Mucosa of stomach (tissue), 1 donor: Measurements from ENCODE around the gene RPS6KC1.
"Not testable (repeated sequence)": the region's sequence is repeated elsewhere in the genome, so short reads cannot be mapped to it uniquely, and the experiment has no call there.

Experiments
- H3K27me3 ChIP-seq: one replicate; pipeline ENCODE4 v1.7.0; 2013; ENCODE audit warnings: mild to moderate bottlenecking, low read length; ENCODE audit not compliant: control insufficient read depth, insufficient read depth
- H3K36me3 ChIP-seq: one replicate; pipeline ENCODE4 v1.7.0; 2013; ENCODE audit warnings: low read length; ENCODE audit not compliant: control insufficient read depth, insufficient read depth
- H3K4me1 ChIP-seq: one replicate; pipeline ENCODE4 v1.7.0; 2013; ENCODE audit warnings: mild to moderate bottlenecking, low read length; ENCODE audit not compliant: control insufficient read depth, insufficient read depth
- H3K4me3 ChIP-seq: one replicate; pipeline ENCODE4 v1.7.0; 2013; ENCODE audit warnings: low read length
- H3K9ac ChIP-seq: one replicate; pipeline ENCODE4 v1.7.0; 2013; ENCODE audit warnings: mild to moderate bottlenecking, low read length, moderate library complexity
- H3K9me3 ChIP-seq: one replicate; pipeline ENCODE4 v1.7.0; 2013; ENCODE audit warnings: mild to moderate bottlenecking, low read length, moderate library complexity; ENCODE audit not compliant: control insufficient read depth
- donor health status: Pancreatic carcinoma.

The RPS6KC1 gene

DNA sequence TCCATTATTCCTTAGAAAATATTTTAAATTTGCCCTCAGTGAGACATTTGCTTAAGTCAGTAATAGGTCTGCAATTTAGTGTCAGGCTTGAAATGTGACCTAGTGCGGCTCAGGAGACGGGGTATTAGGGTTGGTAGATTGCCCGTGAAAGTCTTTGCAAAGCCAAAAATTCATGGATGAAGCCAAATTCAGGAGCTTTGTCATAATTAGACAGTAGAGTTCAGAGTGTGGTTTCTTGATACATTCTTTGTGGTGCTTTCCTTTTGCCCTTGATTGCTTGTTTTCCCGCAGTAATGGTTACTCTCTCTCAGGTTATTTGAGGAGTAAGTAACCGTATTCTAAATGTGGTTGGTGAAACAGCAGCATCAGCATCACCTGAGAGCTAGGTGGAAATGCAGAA is 120.7 kb downstream of the RPS6KC1 start:
- H3K27me3 ChIP-seq: no peaks in the 10 kb centered on the region
- no peak overlapping the region for H3K9ac ChIP-seq
- H3K36me3 ChIP-seq: no peaks in the 10 kb centered on the region
- H3K4me3 ChIP-seq: no peak overlapping the region
- H3K4me1 ChIP-seq: no peaks in the 10 kb centered on the region
- H3K9me3 ChIP-seq: no peaks in the 10 kb centered on the region

DNA sequence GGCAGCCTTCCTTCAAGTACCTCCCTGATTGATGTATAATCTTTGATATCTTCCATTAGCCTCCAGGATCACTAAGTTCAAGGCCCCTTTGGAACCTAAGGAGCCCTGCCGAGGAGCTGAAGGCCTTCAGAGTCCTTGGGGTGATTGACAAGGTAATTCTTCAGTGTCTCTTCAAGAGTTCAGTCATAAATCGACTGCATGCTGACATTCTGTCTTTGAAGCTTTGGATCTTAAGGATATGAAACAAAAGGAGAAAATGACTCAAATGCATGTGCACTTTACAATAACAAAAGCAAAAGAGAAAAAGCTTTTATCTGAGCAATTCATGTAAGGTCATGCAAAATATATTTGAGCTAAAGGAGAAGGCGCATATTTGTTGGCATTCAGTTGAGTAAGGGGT is 125.3 kb downstream of the RPS6KC1 start:
- no peaks in the 10 kb centered on the region for H3K4me1 ChIP-seq
- H3K27me3 ChIP-seq: no peaks in the 10 kb centered on the region
- no peaks in the 10 kb centered on the region for H3K36me3 ChIP-seq
- H3K9me3 ChIP-seq: no peaks in the 10 kb centered on the region
- H3K9ac ChIP-seq: no peak overlapping the region
- no peak overlapping the region for H3K4me3 ChIP-seq

DNA sequence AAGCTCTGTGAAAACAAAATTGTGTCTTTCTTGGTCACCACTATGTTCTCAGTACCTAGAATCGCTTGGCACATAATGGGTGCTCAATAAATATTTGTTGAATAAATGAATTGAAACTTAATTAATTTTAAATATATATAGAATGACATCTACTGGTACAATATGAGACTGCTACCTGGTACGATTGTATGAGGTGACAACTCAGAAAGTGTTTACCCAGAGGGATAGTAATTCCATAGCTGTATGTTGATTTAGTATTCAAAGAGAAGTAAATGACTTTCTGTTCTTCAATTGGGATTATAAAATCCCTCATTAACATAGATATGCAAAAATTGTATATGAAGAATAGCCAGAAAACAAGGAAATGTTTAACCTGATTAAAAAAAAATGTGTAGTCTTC is 128.7 kb downstream of the RPS6KC1 start:
- H3K4me1 ChIP-seq: no peaks in the 10 kb centered on the region
- no peak overlapping the region for H3K4me3 ChIP-seq
- H3K36me3 ChIP-seq: no peaks in the 10 kb centered on the region
- H3K27me3 ChIP-seq: no peaks in the 10 kb centered on the region
- no peak overlapping the region for H3K9ac ChIP-seq
- H3K9me3 ChIP-seq: no peaks in the 10 kb centered on the region

DNA sequence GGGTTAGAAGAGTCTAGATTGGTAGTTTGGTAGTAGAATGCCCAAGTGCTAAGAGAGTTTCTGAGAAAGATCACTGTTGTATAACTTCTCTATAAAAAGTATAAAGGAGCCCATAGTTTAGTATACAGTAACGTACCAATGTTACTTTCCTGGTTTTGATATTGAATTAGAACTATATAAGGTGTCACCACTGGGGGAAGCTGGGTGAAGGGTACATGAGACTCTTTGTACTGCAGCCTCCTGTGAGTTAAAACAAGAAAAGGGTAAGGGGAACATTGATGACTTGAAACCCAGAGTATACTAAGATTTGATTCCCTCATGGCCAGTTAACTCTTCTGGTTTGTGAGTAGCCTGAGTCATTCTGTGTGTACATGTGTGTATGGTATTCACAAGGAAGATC is 129.8 kb downstream of the RPS6KC1 start:
- Histone ChIP-seq H3K4me3 (no peak overlapping the region), H3K9me3 (no peaks in the 10 kb centered on the region), H3K36me3 (no peaks in the 10 kb centered on the region), H3K27me3 (no peaks in the 10 kb centered on the region), H3K4me1 (no peaks in the 10 kb centered on the region), H3K9ac (no peak overlapping the region)

DNA sequence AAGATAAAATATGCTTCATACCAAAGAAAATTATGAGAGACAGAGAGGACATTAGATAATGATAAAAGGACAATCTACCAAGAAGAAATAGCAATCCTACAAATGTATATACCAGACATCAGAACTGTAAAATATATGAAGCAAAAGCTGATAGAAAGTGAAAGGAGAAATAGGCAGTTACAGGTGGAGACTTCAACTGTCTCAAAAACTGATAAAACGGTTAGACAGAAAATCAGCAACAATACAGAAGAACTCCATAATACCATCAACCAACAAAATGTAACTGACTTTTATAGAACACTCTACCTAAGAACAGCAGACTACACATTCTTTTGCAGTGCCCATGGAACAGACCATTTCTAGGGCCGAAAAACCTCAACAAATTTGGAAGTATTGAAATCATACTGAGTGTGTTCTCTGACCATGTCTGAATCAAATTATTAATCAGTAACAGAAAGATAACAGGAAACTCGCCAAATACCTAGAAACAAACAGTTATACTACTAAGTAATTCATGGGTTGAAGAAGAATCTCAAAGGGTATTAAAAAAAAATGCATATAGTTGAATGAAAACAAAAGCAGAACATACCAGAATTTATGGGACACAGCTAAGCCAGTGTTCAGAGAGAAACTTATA is 132.1 kb downstream of the RPS6KC1 start:
- H3K4me1 ChIP-seq: no peaks in the 10 kb centered on the region
- no peaks in the 10 kb centered on the region for H3K36me3 ChIP-seq
- H3K9me3 ChIP-seq: no peaks in the 10 kb centered on the region
- H3K9ac ChIP-seq: no peak overlapping the region
- no peak overlapping the region for H3K4me3 ChIP-seq
- no peaks in the 10 kb centered on the region for H3K27me3 ChIP-seq

DNA sequence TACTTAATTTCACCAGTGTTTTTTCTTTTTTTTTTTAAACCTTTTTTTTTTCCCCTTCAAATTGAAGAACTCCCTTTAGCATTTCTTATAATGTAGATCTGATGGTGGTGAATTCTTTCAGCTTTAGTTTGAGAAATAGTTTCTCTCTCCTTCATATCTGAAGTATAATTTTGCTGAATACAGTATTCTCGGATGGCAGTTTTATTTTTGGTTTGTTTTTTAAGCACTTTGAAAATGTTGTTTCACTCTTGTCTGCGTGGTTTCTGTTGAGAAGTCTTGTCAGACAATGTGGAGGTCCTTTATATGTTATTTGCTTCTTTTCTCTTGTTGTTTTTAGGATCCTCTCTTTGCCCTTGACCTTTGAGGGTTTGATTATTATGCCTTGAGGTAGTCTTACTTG is 135.1 kb downstream of the RPS6KC1 start:
- Histone ChIP-seq H3K4me3 (no peak overlapping the region), H3K27me3 (no peaks in the 10 kb centered on the region), H3K9me3 (no peaks in the 10 kb centered on the region), H3K36me3 (no peaks in the 10 kb centered on the region), H3K9ac (no peak overlapping the region), H3K4me1 (no peaks in the 10 kb centered on the region)

DNA sequence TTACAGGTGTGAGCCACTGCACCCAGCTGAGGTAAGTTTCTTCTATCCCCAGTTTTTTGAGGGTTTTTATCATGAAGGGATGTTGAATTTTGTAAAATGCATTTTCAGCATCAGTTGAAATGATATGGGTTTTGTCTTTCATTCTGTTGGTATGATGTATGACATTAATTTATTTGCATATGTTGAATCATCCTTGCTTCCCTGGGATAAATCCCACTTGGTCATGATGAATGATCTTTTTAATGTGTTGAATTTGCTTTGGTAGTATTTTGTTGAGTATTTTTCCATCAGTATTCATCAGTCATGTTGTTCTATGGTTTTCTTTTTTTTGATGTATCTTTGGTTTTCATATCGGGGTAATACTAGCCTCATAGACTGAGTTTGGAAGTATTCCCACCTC is 141.0 kb downstream of the RPS6KC1 start:
- Histone ChIP-seq H3K4me1 (no peaks in the 10 kb centered on the region), H3K27me3 (no peaks in the 10 kb centered on the region), H3K36me3 (no peaks in the 10 kb centered on the region), H3K4me3 (no peak overlapping the region), H3K9ac (no peak overlapping the region), H3K9me3 (no peaks in the 10 kb centered on the region)

DNA sequence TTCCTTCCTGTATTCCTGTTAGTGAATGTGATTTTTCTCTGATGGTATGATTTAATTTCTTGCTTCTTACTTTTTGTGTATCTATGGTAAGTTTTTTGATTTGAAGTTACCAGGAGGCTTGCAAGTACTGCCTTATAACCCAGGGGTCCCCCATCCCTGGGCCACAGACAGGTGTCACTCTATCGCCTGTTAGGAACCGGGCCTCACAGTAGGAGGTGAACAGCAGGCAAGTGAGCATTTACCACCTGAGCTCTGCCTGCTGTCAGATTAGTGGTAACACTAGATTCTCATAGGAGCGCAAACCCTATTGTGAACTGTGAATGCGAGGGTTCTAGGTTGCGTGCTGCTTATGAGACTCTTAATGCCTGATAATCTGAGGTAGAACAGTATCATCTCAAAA is 143.3 kb downstream of the RPS6KC1 start:
- Histone ChIP-seq H3K9me3 (no peaks in the 10 kb centered on the region), H3K36me3 (no peaks in the 10 kb centered on the region), H3K4me3 (no peak overlapping the region)

DNA sequence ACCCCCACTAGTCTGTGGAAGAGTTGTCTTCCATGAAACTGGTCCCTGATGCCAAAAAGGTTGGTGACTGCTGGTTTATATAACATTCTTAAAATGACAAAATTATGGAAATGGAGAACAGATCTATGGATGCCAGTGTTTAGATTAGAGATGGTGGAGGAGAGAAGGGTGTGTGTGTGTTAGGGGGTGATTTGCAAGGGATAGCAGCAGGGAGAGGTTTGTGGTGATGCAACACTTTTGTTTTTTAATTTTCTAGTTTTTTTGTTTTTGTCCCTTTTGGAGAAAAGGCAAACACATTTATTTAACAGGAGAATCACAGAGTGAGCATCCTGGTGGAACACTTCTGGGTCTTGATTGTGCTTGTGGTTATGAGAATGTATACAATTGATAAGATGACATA is 143.8 kb downstream of the RPS6KC1 start:
- no peak overlapping the region for H3K9ac ChIP-seq
- H3K9me3 ChIP-seq: no peaks in the 10 kb centered on the region
- H3K4me3 ChIP-seq: no peak overlapping the region
- H3K36me3 ChIP-seq: no peaks in the 10 kb centered on the region
- no peaks in the 10 kb centered on the region for H3K4me1 ChIP-seq
- H3K27me3 ChIP-seq: no peaks in the 10 kb centered on the region

More for the DNA sequence above, 143.3 kb downstream of the RPS6KC1 start:
- Histone ChIP-seq H3K4me1 (no peaks in the 10 kb centered on the region), H3K9ac (no peak overlapping the region), H3K27me3 (no peaks in the 10 kb centered on the region)

DNA sequence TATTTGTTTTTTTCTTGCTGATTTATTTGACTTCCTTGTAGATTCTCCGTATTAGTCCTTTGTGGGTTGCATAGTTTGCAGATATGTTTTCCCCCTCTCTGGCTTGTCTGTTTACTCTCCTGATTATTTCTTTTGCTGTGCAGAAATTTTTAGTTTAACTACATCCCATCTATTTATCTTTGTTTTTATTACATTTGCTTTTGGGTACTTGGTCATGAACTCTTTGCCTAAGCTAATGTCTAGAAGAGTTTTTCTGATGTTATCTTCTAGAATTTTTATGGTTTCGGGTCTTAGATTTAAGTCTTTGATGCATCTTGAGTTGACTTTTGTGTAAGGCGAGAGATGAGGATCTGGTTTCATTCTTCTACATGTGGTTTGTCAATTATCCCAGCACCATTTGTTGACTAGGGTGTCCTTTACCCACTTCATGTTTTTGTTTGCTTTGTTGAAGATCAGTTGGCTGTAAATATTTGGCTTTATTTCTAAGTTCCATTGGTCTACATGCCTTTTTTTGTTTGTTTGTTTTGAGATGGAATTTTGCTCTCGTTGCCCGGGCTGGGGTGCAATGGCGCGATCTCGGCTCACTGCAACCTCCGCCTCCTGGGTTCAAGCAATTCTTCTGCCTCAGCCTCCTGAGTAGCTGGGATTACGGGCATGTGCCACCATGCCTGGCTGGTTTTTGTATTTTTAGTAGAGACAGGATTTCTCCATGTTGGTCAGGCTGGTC is 145.4 kb downstream of the RPS6KC1 start:
- not testable (repeated sequence) for H3K27me3 ChIP-seq, H3K9me3 ChIP-seq, H3K9ac ChIP-seq, H3K36me3 ChIP-seq, H3K4me3 ChIP-seq, H3K4me1 ChIP-seq

DNA sequence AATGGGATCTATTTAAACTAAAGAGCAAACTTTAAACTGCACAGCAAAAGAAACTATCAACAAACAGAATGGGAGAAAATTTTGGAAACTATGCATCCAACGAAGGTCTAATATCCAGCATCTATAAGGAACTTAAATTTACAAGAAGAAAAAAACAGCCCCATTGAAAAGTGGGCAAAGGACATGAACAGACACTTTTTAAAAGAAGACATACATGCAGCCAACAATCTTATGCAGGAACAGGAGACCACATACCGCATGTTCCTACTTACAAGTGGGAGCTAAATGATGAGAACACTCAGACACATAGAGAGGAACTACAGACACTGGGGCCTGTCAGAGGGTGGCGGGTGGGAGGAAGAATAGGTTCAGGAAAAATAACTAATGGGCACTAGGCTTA is 149.6 kb downstream of the RPS6KC1 start:
- H3K9ac ChIP-seq: no peak overlapping the region
- H3K36me3 ChIP-seq: no peaks in the 10 kb centered on the region
- H3K27me3 ChIP-seq: no peaks in the 10 kb centered on the region
- no peak overlapping the region for H3K4me3 ChIP-seq
- no peaks in the 10 kb centered on the region for H3K9me3 ChIP-seq
- no peaks in the 10 kb centered on the region for H3K4me1 ChIP-seq

DNA sequence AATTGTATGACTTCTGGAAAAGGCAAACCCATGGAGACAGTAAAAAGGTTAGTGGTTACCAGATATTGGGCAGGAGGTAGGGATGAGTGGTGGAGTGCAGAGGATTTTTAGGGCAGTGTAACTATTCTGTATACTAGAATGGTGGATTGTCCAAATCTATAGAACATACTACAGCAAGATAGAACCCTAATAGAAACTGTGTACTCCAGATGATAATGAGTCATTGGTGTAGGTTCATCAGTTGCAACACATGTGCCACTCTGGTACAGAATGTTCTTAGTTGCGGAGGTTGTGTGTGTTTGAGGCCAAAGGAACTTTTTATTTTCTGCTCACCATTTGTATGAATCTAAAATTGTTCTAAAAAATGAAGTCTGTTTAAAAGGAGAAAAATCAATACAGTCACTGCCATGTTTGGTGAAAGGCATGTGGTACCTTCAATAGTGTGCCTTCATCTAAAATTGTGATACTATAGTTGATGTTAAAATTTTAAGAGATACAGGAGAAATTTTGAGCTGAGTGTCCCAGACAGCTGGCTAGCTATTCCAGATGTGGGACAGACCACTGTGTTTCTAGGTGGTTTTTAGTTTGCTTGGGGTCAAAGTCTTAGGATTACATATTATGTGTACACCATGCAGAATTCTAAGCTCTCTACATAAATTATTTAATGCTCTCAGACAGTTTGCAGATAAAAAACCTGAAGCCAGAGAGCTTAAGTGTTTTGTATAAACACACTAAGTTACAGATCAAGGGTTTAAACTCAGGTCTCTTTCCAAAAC is 150.5 kb downstream of the RPS6KC1 start:
- no peaks in the 10 kb centered on the region for H3K27me3 ChIP-seq
- H3K36me3 ChIP-seq: no peaks in the 10 kb centered on the region
- H3K4me3 ChIP-seq: no peak overlapping the region
- no peaks in the 10 kb centered on the region for H3K9me3 ChIP-seq
- no peak overlapping the region for H3K9ac ChIP-seq
- H3K4me1 ChIP-seq: no peaks in the 10 kb centered on the region
